Esophagus muscularis mucosa (tissue), 4 donors: Measurements from ENCODE around the gene PKHD1. TPM values are rescaled to one million over a fixed set of nuclear protein-coding genes. Genes with fewer than 3 reads are reported as not detected.

ENCODE experiments used
- DNase-seq: peaks from one replicate; pipeline ENCODE4 v3.0.0-alpha.2; 2017; ENCODE audit errors: extremely low spot score
- H3K27ac ChIP-seq, 4 donors: fragments of 200-600 bp; sonication (generic); replicated peaks in 1 of 4; 1 replicate in 3 of 4; 2 replicates in 1 of 4; pipeline ENCODE4 v1.5.1; 2016 to 2019; ENCODE audit warnings: mild to moderate bottlenecking in 1 of 4
- H3K27me3 ChIP-seq, 4 donors: fragments of 200-600 bp; sonication (generic); one replicate each; pipeline versions ENCODE4 v1.5.1 to v1.6.0; 2016 to 2019
- H3K36me3 ChIP-seq, 4 donors: fragments of 200-600 bp; sonication (generic); one replicate each; pipeline ENCODE4 v1.5.1; 2016 to 2019
- H3K4me1 ChIP-seq, 4 donors: fragments of 200-600 bp; sonication (generic); one replicate each; pipeline ENCODE4 v1.5.1; 2016 to 2019
- H3K4me3 ChIP-seq, 4 donors: fragments of 200-600 bp; sonication (generic); 1 replicate in 2 of 4; 2 replicates in 2 of 4; pipeline ENCODE4 v1.5.1; 2016 to 2019; ENCODE audit warnings: mild to moderate bottlenecking in 4 of 4, moderate library complexity in 1 of 4
- H3K9me3 ChIP-seq, 4 donors: fragments of 200-600 bp; sonication (generic); 1 replicate in 3 of 4; 2 replicates in 1 of 4; pipeline ENCODE4 v1.5.1; 2016 to 2019
- EP300 ChIP-seq: sonication (generic); formaldehyde crosslinking; IDR thresholded peaks from one replicate; pipeline ENCODE4 v1.6.1; 2017; ENCODE audit warnings: antibody characterized with exemption
- POLR2A ChIP-seq: fragments of 450-650 bp; IDR thresholded peaks from one replicate; pipeline ENCODE4 v1.6.1; 2017; ENCODE audit warnings: antibody characterized with exemption, moderate library complexity, mild to moderate bottlenecking, low read depth
- POLR2AphosphoS5 ChIP-seq, 2 donors: sonication (generic); formaldehyde crosslinking; IDR thresholded peaks; one replicate each; pipeline ENCODE4 v1.6.1; 2017; ENCODE audit warnings: antibody characterized with exemption in 2 of 2
- WGBS: methylation state at CpG from one replicate; pipeline ENCODE4 v1.1.5; 2018; 5-methylcytosine and 5-hydroxymethylcytosine counted together
- intact Hi-C: fragments of 100-400 bp; cut with DNase I; formaldehyde crosslinking; loops from one replicate; pipeline ENCODE4 v1.15.1; 2023
- total RNA-seq, 4 donors: library from RNA; depleted of rRNA; stranded (reverse); fragments of >200 nt; gene quantifications; one replicate each; pipeline versions ENCODE4 v1.1.0 to v1.2.1, GENCODE V29; 2016
- TF ChIP-seq, protein P1 (sequence below), 3 experiments: fragments of 200-600 bp in 2 of 3; fragments of 450-650 bp in 1 of 3; sonication (generic) in 2 of 3; IDR thresholded peaks; one replicate each; pipeline ENCODE4 v1.5.1; 2017 to 2019; ENCODE audit warnings: antibody characterized with exemption in 3 of 3, mild to moderate bottlenecking in 2 of 3, moderate library complexity in 1 of 3

The PKHD1 gene
- total RNA-seq, 4 donors from 2014 or later: under 0.01 TPM; not detected in 3

DNA sequence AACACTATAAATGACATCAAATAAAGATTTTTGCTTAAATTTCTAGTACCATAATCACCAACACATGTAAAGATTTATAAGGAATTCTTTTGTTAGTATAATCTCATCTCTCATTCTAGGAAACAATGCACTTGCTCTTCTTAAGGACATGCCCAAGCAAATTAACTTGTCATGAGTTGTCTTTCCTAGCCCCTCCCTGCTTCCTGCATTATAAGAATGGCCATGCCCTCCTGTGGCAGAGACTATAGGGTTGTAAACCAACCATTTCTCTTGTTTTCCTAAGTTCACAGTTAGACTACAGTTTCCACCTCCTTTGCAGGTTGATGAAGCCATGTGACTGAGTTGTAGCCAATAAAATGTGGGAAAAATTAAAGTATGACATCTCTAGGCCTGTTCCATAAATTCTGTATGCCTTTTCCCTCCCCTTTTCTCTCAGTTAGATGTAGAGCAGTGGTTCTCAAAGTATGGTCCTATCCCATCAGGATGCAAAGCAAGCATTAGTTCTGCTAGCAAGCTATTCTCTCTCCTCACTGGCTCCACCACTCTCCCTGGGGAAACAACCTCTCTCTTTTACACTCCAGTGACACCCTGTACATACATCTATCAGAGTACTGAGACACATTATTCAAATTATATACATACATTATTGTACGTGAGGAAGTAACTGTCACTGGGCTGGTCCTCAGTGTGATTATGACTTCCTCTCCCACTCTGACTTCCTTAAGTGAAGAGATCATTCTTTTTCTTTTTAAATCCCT lies 295.0 kb downstream of the PKHD1 start:
- intact Hi-C loops: no loop called here
- 68% methylated on average over 1 of the region's 1 CpG for WGBS
- no peaks in the 10 kb centered on the region for H3K36me3 ChIP-seq

DNA sequence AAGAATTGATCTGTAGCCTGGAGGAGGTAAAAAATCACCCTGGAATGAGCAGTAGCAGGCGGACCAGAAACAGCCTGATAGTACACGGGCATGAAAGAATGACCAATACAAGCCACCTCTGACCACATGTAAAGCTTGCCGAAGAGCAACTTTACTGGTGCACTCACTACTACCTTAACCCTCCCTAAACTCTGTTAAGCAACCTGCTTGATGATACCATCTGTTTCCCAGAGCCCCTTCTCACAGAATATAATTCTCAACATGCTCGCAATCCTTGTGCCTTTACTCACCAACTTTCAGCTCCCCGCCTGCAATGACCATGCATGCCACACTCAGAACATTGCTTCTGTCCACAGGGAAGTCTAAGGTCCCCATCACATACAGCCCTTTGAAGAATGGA lies 296.5 kb downstream of the PKHD1 start:
- TF ChIP-seq POLR2A (no peak), POLR2AphosphoS5 (IDR thresholded peaks at IDR 0.05) (no peak), EP300 (no peak)
- TF ChIP-seq, protein P1, sequence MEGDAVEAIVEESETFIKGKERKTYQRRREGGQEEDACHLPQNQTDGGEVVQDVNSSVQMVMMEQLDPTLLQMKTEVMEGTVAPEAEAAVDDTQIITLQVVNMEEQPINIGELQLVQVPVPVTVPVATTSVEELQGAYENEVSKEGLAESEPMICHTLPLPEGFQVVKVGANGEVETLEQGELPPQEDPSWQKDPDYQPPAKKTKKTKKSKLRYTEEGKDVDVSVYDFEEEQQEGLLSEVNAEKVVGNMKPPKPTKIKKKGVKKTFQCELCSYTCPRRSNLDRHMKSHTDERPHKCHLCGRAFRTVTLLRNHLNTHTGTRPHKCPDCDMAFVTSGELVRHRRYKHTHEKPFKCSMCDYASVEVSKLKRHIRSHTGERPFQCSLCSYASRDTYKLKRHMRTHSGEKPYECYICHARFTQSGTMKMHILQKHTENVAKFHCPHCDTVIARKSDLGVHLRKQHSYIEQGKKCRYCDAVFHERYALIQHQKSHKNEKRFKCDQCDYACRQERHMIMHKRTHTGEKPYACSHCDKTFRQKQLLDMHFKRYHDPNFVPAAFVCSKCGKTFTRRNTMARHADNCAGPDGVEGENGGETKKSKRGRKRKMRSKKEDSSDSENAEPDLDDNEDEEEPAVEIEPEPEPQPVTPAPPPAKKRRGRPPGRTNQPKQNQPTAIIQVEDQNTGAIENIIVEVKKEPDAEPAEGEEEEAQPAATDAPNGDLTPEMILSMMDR (IDR thresholded peaks at IDR 0.05): no peak
- Histone ChIP-seq H3K36me3 (no peaks in the 10 kb centered on the region), H3K4me1 (no peaks in the 10 kb centered on the region), H3K27me3 (no peaks in the 10 kb centered on the region), H3K4me3 (no peak overlapping the region), H3K9me3 (peaks cover 0 to 7% (median 0%) of the 10 kb centered on the region in 4 donors), H3K27ac (no peak overlapping the region)
- intact Hi-C loops: no loop called here
- no peak for DNase-seq
- WGBS: 71% methylated on average over 5 of the region's 5 CpGs

More for the DNA sequence above, 295.0 kb downstream of the PKHD1 start:
- no peak overlapping the region for H3K4me3 ChIP-seq
- H3K9me3 ChIP-seq: peaks cover 0 to 10% (median 0%) of the 10 kb centered on the region in 4 donors
- no peaks in the 10 kb centered on the region for H3K27me3 ChIP-seq
- no peak for DNase-seq
- H3K4me1 ChIP-seq: no peaks in the 10 kb centered on the region
- no peak overlapping the region for H3K27ac ChIP-seq
- TF ChIP-seq EP300: no peak
- TF ChIP-seq POLR2AphosphoS5 (IDR thresholded peaks at IDR 0.05): no peak

DNA sequence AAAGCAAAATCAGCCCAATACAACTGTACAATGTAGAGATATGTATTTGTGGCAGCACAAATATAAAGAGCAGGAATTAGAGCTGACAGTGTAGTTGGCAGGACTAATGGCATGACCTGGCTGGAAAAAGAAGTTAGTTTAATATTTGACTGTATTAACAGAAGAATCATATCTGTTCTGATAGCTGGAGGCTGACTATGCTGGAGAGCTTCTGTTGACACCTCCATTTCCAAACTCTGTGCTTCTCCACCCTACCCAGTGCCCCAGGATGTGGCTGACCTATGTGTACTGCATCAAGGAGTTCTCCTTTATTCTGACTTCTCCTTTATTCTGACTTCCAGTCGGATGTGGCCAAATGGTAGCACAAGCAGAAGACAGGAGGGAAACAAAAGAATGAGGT lies 299.3 kb downstream of the PKHD1 start:
- Histone ChIP-seq H3K4me1 (no peaks in the 10 kb centered on the region), H3K27me3 (no peaks in the 10 kb centered on the region), H3K27ac (no peak overlapping the region), H3K4me3 (no peak overlapping the region), H3K9me3 (no peaks in the 10 kb centered on the region), H3K36me3 (no peaks in the 10 kb centered on the region)
- WGBS: 59% methylated on average over 1 of the region's 1 CpG
- intact Hi-C loops: no loop called here
- TF ChIP-seq EP300: no peak
- DNase-seq: no peak

DNA sequence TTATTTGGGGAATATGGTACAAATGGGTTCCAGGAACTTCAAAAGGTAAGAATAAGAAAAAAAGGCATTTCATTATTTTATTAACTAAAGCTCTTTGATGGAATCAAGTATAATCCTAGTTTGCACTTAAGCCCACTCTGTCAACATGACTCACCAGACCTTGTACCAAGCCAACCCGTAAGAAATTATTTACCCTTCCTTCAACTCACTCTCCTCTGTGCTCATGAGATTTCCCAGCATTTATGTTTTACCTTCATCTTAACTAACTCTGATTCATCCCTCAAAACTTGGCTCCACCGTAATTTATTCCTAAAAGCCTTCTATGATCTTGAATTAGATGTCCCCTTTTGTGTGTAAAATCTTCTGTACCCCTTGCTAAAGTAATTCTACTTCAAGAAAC lies 308.7 kb downstream of the PKHD1 start:
- TF ChIP-seq POLR2A (no peak), EP300 (no peak), POLR2AphosphoS5 (IDR thresholded peaks at IDR 0.05) (no peak)
- TF ChIP-seq, protein P1 (IDR thresholded peaks at IDR 0.05): no peak
- no peak overlapping the region for H3K4me3 ChIP-seq
- no peaks in the 10 kb centered on the region for H3K9me3 ChIP-seq
- 51% methylated on average over 2 of the region's 2 CpGs for WGBS
- no peaks in the 10 kb centered on the region for H3K27me3 ChIP-seq
- no peak overlapping the region for H3K27ac ChIP-seq
- no peak for DNase-seq
- intact Hi-C loops: no loop called here
- H3K36me3 ChIP-seq: no peaks in the 10 kb centered on the region
- H3K4me1 ChIP-seq: no peaks in the 10 kb centered on the region

DNA sequence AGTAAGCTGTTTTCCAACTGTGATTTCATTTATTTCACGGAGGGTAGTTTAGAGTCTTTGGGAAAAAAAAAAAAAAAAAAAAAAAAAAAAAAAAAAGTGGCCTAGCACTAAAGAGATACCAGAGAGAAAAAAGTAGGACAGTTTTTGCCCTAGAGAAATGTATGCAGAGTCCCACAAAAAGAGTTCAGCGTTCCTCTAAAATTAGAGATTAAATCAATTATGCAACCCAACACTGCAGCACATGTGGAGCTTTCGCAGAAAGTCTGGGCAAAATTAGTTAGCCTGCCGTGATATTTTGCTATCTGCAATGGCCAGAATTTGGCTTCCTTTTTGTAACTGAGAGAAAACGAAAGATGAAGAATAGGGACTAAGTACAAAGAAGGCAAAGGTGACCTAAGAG lies 309.8 kb downstream of the PKHD1 start:
- no peaks in the 10 kb centered on the region for H3K27me3 ChIP-seq
- H3K4me3 ChIP-seq: no peak overlapping the region
- H3K9me3 ChIP-seq: no peaks in the 10 kb centered on the region
- 80% methylated on average over 5 of the region's 5 CpGs for WGBS
- DNase-seq: no peak
- intact Hi-C loops: no loop called here
- H3K36me3 ChIP-seq: no peaks in the 10 kb centered on the region
- TF ChIP-seq POLR2AphosphoS5 (IDR thresholded peaks at IDR 0.05) (no peak), EP300 (no peak), POLR2A (no peak)
- TF ChIP-seq, protein P1 (IDR thresholded peaks at IDR 0.05): no peak
- no peak overlapping the region for H3K27ac ChIP-seq
- H3K4me1 ChIP-seq: no peaks in the 10 kb centered on the region
